K562 (cell line): ENCODE data around the gene NSF. TPM values are rescaled to one million over a fixed set of nuclear protein-coding genes. Genes with fewer than 3 reads are reported as not detected.
A peak's percentile ranks its signal among the peaks of the same experiment; 100 is the strongest.
"Not testable (repeated sequence)": the region's sequence is repeated elsewhere in the genome, so short reads cannot be mapped to it uniquely, and the experiment has no call there.

Experiments used
- ATAC-seq: fragments of 200-7000 bp; cut with Tn5 transposase; 3 replicates; pipeline ENCODE4 v1.9.1; 2020; ENCODE audit warnings: moderate library complexity
- BruUV-seq: library from RNA; stranded (reverse); fragments of 400-500 nt; replicated peaks from 2 replicates; lab custom pipeline; 2021; lab: Mats Ljungman, UMichigan
- CTCF ChIA-PET: fragments of 300-600 bp; formaldehyde crosslinking; extraction: SDS; loops from one replicate; lab custom pipeline; 2021; ENCODE audit warnings: low intra/inter-chr PET ratio; lab: Yijun Ruan, JAX
- POLR2A ChIA-PET: fragments of 300-600, 350-650 bp; sonication (Branson Sonifier 250); formaldehyde crosslinking; extraction: SDS; loops from one replicate; lab custom pipeline; 2021; ENCODE audit warnings: antibody characterized with exemption, inconsistent platforms; lab: Yijun Ruan, JAX
- DNase-seq, 4 experiments: peaks; one replicate each; pipeline versions ENCODE4 v3.0.0 to v3.0.0-alpha.2; 2011 to 2018; ENCODE audit warnings: low spot score in 3 of 4, mixed read lengths in 3 of 4; ENCODE audit errors: extremely low read depth in 1 of 4
- FAIRE-seq: peaks from 2 replicates; lab custom pipeline; 2011; peaks lifted over from hg19 to GRCh38; lab: Jason Lieb, UNC
- H2AFZ ChIP-seq: 2 replicates; pipeline ENCODE4 v1.6.0; 2011; ENCODE audit warnings: low read depth, low read length, control low read depth, inconsistent platforms
- H3K27ac ChIP-seq: fragments of 200-600 bp; 3 replicates; pipeline ENCODE4 v1.8.0; 2011; ENCODE audit warnings: low read depth, mild to moderate bottlenecking, control low read depth, inconsistent platforms, low read length, moderate library complexity, mixed read lengths; ENCODE audit errors: extremely low read depth
- H3K27me3 ChIP-seq, 2 experiments: fragments of 300-600 bp in 1 of 2; 2 replicates in 1 of 2; 3 replicates in 1 of 2; pipeline versions ENCODE4 v1.6.0 to v1.8.0; 2011; ENCODE audit warnings: inconsistent platforms in 2 of 2, low read length in 2 of 2, mild to moderate bottlenecking in 1 of 2, mixed read lengths in 1 of 2, moderate library complexity in 1 of 2; ENCODE audit not compliant: control insufficient read depth in 2 of 2, insufficient read depth in 2 of 2
- H3K36me3 ChIP-seq: fragments of 300-600 bp; 3 replicates; pipeline ENCODE4 v1.8.0; 2011; ENCODE audit warnings: mild to moderate bottlenecking, low read length, inconsistent platforms; ENCODE audit not compliant: control insufficient read depth, insufficient read depth
- H3K4me1 ChIP-seq, 2 experiments: fragments of 200-600 bp in 1 of 2; replicated peaks in 1 of 2; 2 replicates in 1 of 2; 3 replicates in 1 of 2; pipeline versions ENCODE4 v1.5.1 to v1.8.0; 2011; ENCODE audit warnings: inconsistent platforms in 2 of 2, low read length in 2 of 2, mild to moderate bottlenecking in 1 of 2, mixed read lengths in 1 of 2, moderate library complexity in 1 of 2; ENCODE audit not compliant: control insufficient read depth in 2 of 2, insufficient read depth in 2 of 2
- H3K4me2 ChIP-seq: 2 replicates; pipeline ENCODE4 v1.6.1; 2011; ENCODE audit warnings: low read length, control low read depth, inconsistent platforms, mixed read lengths; ENCODE audit not compliant: insufficient read depth
- H3K4me3 ChIP-seq: fragments of 200-600 bp; sonication (generic), shearing (Covaris generic); 2 replicates; pipeline ENCODE4 v1.5.1; 2016; ENCODE audit warnings: control low read depth, inconsistent platforms
- H3K79me2 ChIP-seq: fragments of 200-600 bp; 3 replicates; pipeline ENCODE4 v1.8.0; 2011; ENCODE audit warnings: low read length, inconsistent platforms; ENCODE audit not compliant: control insufficient read depth, insufficient read depth
- H3K9ac ChIP-seq, 2 experiments: 2 replicates each; pipeline versions ENCODE4 v1.6.0 to v1.6.1; 2011; ENCODE audit warnings: low read depth in 2 of 2, low read length in 2 of 2, control low read depth in 1 of 2, inconsistent platforms in 1 of 2, mild to moderate bottlenecking in 1 of 2, mixed read lengths in 1 of 2; ENCODE audit not compliant: insufficient read depth in 1 of 2
- H3K9me1 ChIP-seq: one replicate; pipeline ENCODE4 v1.6.0; 2011; ENCODE audit warnings: inconsistent platforms, mild to moderate bottlenecking, low read length, moderate library complexity; ENCODE audit not compliant: control insufficient read depth, insufficient read depth
- H3K9me3 ChIP-seq: replicated peaks from 2 replicates; pipeline ENCODE4 v1.5.1; 2011; ENCODE audit warnings: low read depth, low read length, inconsistent platforms; ENCODE audit not compliant: control insufficient read depth, insufficient read depth
- H4K20me1 ChIP-seq: replicated peaks from 2 replicates; pipeline ENCODE4 v1.6.1; 2011; ENCODE audit warnings: low read length, inconsistent platforms, mixed read lengths; ENCODE audit not compliant: control insufficient read depth, insufficient read depth
- WGBS: fragments of 100-300 bp; shearing (Covaris generic); methylation state at CpG from one replicate; pipeline ENCODE4 v1.1.6; 2016; ENCODE audit warnings: low coverage, mixed read lengths; ENCODE audit not compliant: insufficient coverage; ENCODE audit errors: missing lambda C conversion rate; 5-methylcytosine and 5-hydroxymethylcytosine counted together
- in situ Hi-C: fragments of 300-500 bp; cut with MboI; formaldehyde crosslinking; loops from 4 replicates; pipeline ENCODE4 v1.15.0; 2018; ENCODE audit warnings: inconsistent platforms, mixed read lengths
- intact Hi-C: fragments of 100-400 bp; cut with micrococcal nuclease; formaldehyde crosslinking; loops from 2 replicates; pipeline ENCODE4 v1.14.2; 2022
- polyA plus RNA-seq, 8 experiments: library from polyadenylated mRNA; depleted of rRNA in 4 of 8; stranded (reverse) in 5 of 8; unstranded in 3 of 8; fragments of >200 nt; fragmentation: Nextera tagmentation in 2 of 8; fragmentation: Illumina TruSeq in 1 of 8; extraction: Ambion mirVana in 2 of 8; extraction: Trizol in 1 of 8; gene quantifications; 2 replicates each; pipeline versions ENCODE4 v1.2.1 to v1.2.3, GENCODE V29; 2011 to 2014; ENCODE audit warnings: inconsistent platforms in 1 of 8, missing spikeins in 1 of 8
- total RNA-seq, 7 experiments: library from RNA; depleted of rRNA in 6 of 7; stranded (reverse); fragments of >200 nt in 6 of 7; fragmentation: Illumina TruSeq in 2 of 7; extraction: Trizol in 2 of 7; gene quantifications; 2 replicates each; pipeline versions ENCODE4 v1.2.1 to v1.2.3, GENCODE V29; 2011 to 2021; ENCODE audit warnings: low replicate concordance in 1 of 7

NSF gene
- total and polyA plus RNA-seq, 9 of the 15 experiments (the other 6 are each of a cell fraction or from before 2014, with no cell fraction given): 16.7 to 39.8 (median 36.7) TPM

DNA sequence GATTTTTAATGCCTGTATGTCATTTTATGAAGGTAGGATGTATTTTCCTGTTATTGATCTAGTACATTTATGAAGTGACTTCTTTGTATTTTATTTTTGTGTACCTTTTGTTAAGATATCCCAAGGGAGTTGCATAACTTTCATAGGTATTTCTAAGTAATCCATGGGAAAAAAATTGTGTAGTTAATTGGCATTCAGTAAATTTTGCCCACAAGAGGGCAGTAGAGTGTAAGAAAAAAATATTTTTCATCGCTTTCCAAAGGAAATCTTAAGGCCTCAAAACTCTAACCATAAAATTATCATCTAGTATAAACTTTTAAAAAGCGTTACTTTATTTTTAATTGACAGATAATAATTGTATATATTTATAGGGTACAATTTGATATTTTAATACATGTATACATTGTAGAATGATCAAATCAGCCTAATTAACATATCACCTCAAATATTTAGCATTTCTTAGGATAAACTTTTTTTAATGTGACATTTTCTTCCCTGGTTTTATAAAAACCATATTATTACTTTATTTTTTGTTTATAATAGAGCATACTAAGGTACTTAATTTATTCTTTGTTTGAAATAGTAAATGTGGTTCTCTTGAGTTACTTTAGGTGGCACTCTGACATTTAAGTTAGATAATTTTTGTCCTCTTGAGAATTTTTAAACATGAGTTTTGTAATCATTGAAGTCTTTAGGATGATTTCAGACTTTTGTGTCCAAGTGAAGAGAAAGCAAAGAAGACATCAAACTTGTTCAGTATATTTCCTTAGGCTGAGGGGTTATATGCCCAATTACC is 51.6 kb downstream of the NSF start:
- H3K27me3 ChIP-seq, H3K4me2 ChIP-seq, POLR2A ChIA-PET, intact Hi-C loops, H3K79me2 ChIP-seq, H3K36me3 ChIP-seq, H2AFZ ChIP-seq, DNase-seq, H3K9me3 ChIP-seq, H3K9me1 ChIP-seq, H3K9ac ChIP-seq, H3K4me3 ChIP-seq, CTCF ChIA-PET, H4K20me1 ChIP-seq, FAIRE-seq, H3K4me1 ChIP-seq, ATAC-seq, H3K27ac ChIP-seq: not testable (repeated sequence)
- in situ Hi-C loops: loop anchor here (25.0 kb wide), 1 partner anchor 195 kb away; no protein-coding TSS in a partner anchor
- no CpG with 5 or more reads among the region's 2 CpGs for WGBS
- TSS peak; percentile 60 for BruUV-seq

DNA sequence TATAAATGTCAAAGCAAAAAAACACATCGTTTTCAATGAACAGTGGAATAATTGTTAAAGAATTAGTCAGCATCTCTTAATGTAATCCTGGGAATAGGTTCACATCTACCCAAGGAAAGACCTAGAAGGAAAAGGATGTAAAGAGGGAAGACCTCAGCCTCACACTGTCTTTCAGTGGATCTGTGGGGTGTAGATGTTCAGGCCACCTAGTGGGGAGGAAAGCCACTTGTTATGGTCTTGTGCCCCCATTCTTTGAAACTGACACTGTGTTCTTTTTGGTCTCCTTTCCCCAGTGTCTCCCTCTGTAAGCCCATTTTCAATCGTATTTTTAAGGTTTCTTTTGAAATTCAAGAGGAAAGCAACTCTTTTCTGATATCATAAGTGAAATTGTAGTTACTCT is 56.8 kb downstream of the NSF start:
- CTCF ChIA-PET, H3K27me3 ChIP-seq: not testable (repeated sequence)
- WGBS: no CpG with 5 or more reads among the region's 2 CpGs

DNA sequence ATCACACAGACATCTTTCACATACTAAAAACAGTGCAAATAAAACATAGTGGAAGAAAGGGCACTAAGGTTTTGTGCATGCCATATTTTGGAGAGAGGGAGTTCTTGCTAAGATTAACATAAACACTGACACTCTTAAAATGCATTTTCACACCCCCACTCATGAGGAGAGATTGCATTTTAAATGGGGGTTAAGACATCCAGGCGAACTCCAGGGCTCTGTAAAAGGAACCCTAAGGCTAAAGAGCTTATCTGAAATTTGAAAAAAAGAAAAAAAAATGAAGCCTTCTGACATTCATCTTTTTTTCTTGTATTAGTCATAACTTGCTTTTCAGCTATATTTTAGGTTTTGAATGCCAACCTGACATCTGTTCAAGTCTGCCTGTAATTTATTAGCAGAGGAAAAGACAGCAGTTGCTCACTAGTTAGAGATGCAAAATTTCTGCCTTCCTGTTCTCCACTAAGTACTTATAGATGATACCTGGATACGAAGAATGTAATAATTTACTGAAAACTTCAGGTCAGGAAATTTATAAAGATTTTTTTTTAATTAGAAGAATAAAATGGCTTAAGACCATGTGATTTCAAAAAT is 57.3 kb downstream of the NSF start:
- H2AFZ ChIP-seq, H3K9me3 ChIP-seq, POLR2A ChIA-PET, H3K79me2 ChIP-seq, H4K20me1 ChIP-seq, DNase-seq, H3K9ac ChIP-seq, ATAC-seq, FAIRE-seq, H3K27ac ChIP-seq, H3K27me3 ChIP-seq, H3K4me2 ChIP-seq, H3K4me3 ChIP-seq, H3K36me3 ChIP-seq, BruUV-seq, H3K4me1 ChIP-seq, CTCF ChIA-PET, intact Hi-C loops, H3K9me1 ChIP-seq: not testable (repeated sequence)
- in situ Hi-C loops: loop anchor here (25.0 kb wide), 1 partner anchor 190 kb away; no protein-coding TSS in a partner anchor
- no CpG with 5 or more reads among the region's 2 CpGs for WGBS

More for the DNA sequence above, 56.8 kb downstream of the NSF start:
- H3K4me1 ChIP-seq, H3K4me3 ChIP-seq, H4K20me1 ChIP-seq, intact Hi-C loops, H3K79me2 ChIP-seq, POLR2A ChIA-PET, H3K9ac ChIP-seq, H3K9me1 ChIP-seq, BruUV-seq, H3K27ac ChIP-seq, DNase-seq, H3K36me3 ChIP-seq, H3K9me3 ChIP-seq, H2AFZ ChIP-seq, H3K4me2 ChIP-seq: not testable (repeated sequence)
- ATAC-seq (peak; percentile 74), FAIRE-seq (peak; percentile 59)
- in situ Hi-C loops: loop anchor here (25.0 kb wide), 1 partner anchor 190 kb away; no protein-coding TSS in a partner anchor
